Uterus (tissue), 2 donors: Measurements from ENCODE around the gene FBXO9.

Experiments used
- POLR2A ChIP-seq, 2 donors: fragments of 450-650 bp; IDR thresholded peaks; one replicate each; pipeline ENCODE4 v1.6.1; 2016; ENCODE audit warnings: antibody characterized with exemption in 2 of 2, mild to moderate bottlenecking in 1 of 2, moderate library complexity in 1 of 2
- TF ChIP-seq, protein P1 (sequence below), 4 experiments: fragments of 200-600 bp in 2 of 4; fragments of 450-650 bp in 2 of 4; sonication (generic) in 2 of 4; IDR thresholded peaks; one replicate each; pipeline ENCODE4 v1.5.1; 2016 to 2019; ENCODE audit warnings: antibody characterized with exemption in 4 of 4, mild to moderate bottlenecking in 2 of 4, moderate library complexity in 1 of 4

DNA sequence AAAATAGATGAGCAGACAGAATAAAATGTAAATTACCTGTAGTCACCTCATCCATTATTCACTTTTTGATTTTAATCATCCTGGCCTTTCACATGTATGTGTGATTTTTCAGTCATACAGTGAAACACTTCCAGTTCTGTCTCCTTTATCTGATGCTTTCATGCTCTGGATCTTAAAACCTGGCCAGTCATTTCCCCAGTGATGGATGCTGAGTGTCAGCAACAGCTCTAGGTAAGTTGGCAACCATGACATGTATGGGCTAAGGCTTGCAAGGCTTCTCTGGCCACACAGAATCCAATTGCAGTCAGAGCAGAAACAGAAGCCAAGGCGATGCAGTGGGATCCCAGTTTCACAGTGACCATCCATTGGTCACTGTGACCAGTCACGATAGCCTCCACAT lies 35.8 kb downstream of the FBXO9 start:
- no peak for TF ChIP-seq POLR2A (IDR thresholded peaks at IDR 0.05)
- TF ChIP-seq, protein P1, sequence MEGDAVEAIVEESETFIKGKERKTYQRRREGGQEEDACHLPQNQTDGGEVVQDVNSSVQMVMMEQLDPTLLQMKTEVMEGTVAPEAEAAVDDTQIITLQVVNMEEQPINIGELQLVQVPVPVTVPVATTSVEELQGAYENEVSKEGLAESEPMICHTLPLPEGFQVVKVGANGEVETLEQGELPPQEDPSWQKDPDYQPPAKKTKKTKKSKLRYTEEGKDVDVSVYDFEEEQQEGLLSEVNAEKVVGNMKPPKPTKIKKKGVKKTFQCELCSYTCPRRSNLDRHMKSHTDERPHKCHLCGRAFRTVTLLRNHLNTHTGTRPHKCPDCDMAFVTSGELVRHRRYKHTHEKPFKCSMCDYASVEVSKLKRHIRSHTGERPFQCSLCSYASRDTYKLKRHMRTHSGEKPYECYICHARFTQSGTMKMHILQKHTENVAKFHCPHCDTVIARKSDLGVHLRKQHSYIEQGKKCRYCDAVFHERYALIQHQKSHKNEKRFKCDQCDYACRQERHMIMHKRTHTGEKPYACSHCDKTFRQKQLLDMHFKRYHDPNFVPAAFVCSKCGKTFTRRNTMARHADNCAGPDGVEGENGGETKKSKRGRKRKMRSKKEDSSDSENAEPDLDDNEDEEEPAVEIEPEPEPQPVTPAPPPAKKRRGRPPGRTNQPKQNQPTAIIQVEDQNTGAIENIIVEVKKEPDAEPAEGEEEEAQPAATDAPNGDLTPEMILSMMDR (IDR thresholded peaks at IDR 0.05): no peak
